Prostate gland (tissue), 2 donors: ENCODE results near the gene PPP1R13B. TPM values are rescaled to one million over a fixed set of nuclear protein-coding genes. Genes with fewer than 3 reads are reported as not detected.

Source experiments
- DNase-seq: peaks from one replicate; pipeline ENCODE4 v3.0.0-alpha.2; 2019; ENCODE audit warnings: low spot score
- H3K27ac ChIP-seq, 2 donors: fragments of 200-600 bp; sonication (generic); 2 replicates each; pipeline ENCODE4 v1.5.1; 2017 to 2019
- H3K27me3 ChIP-seq: fragments of 200-600 bp; sonication (generic); replicated peaks from 2 replicates; pipeline ENCODE4 v1.5.1; 2019; ENCODE audit not compliant: insufficient read depth
- H3K36me3 ChIP-seq, 2 donors: fragments of 200-600 bp; sonication (generic); 1 replicate in 1 of 2; 2 replicates in 1 of 2; pipeline versions ENCODE4 v1.5.1 to v1.8.1; 2017 to 2019
- H3K4me1 ChIP-seq: fragments of 200-600 bp; sonication (generic); replicated peaks from 2 replicates; pipeline ENCODE4 v1.5.1; 2019
- H3K4me3 ChIP-seq, 2 donors: fragments of 200-600 bp; sonication (generic); 2 replicates each; pipeline ENCODE4 v1.5.1; 2017 to 2019
- H3K9me3 ChIP-seq: fragments of 200-600 bp; sonication (generic); 2 replicates; pipeline ENCODE4 v1.5.1; 2017
- CTCF ChIP-seq, 4 experiments: fragments of 200-600 bp in 2 of 4; fragments of 450-650 bp in 2 of 4; sonication (generic) in 2 of 4; IDR thresholded peaks; 1 replicate in 3 of 4; 2 replicates in 1 of 4; pipeline ENCODE4 v1.5.1; 2016 to 2019; ENCODE audit warnings: antibody characterized with exemption in 4 of 4, mild to moderate bottlenecking in 2 of 4, moderate library complexity in 2 of 4
- POLR2A ChIP-seq: fragments of 450-650 bp; IDR thresholded peaks from one replicate; pipeline ENCODE4 v1.6.1; 2016; ENCODE audit warnings: antibody characterized with exemption, mild to moderate bottlenecking
- POLR2AphosphoS5 ChIP-seq: sonication (generic); formaldehyde crosslinking; IDR thresholded peaks from one replicate; pipeline ENCODE4 v1.6.1; 2017; ENCODE audit warnings: antibody characterized with exemption
- whole genome bisulfite sequencing: methylation state at CpG from one replicate; pipeline ENCODE4 v1.1.5; 2018; 5-methylcytosine and 5-hydroxymethylcytosine counted together
- intact Hi-C: fragments of 100-400 bp; cut with DNase I; formaldehyde crosslinking; loops from one replicate; pipeline ENCODE4 v1.14.2; 2022
- total RNA-seq, 2 donors: library from RNA; depleted of rRNA; stranded (reverse); fragments of >200 nt; gene quantifications; one replicate each; pipeline ENCODE4 v1.1.0, GENCODE V29; 2016

Gene PPP1R13B
- total RNA-seq, 2 donors from 2014 or later, result 48.2 to 64.6 TPM

- no peak overlapping the region for H3K4me3 ChIP-seq
- TF ChIP-seq POLR2AphosphoS5, result no peak
- no peak for TF ChIP-seq CTCF (IDR thresholded peaks at IDR 0.05)
- no peak for TF ChIP-seq POLR2A
- intact Hi-C loops, result no loop called here
- H3K9me3 ChIP-seq, result no peaks in the 10 kb centered on the region
- peaks cover 7% of the 10 kb centered on the region for H3K4me1 ChIP-seq
- no peak for DNase-seq
- WGBS, result 46% methylated on average over 1 of the region's 1 CpG
- no peaks in the 10 kb centered on the region for H3K27me3 ChIP-seq
- H3K36me3 ChIP-seq, result no peaks in the 10 kb centered on the region
- peak overlapping the region; percentile 42 to 44 for H3K27ac ChIP-seq
Measured at GRCh38 chr14:103838117-103838516, 9.3 kb downstream of the PPP1R13B start.

- intact Hi-C loops, result no loop called here
- H3K4me1 ChIP-seq, result peaks cover 7% of the 10 kb centered on the region
- H3K36me3 ChIP-seq, result no peaks in the 10 kb centered on the region
- no peaks in the 10 kb centered on the region for H3K27me3 ChIP-seq
- 33% methylated on average over 6 of the region's 6 CpGs for WGBS
- no peaks in the 10 kb centered on the region for H3K9me3 ChIP-seq
- no peak for TF ChIP-seq POLR2AphosphoS5
- TF ChIP-seq POLR2A, result no peak
- no peak for TF ChIP-seq CTCF (IDR thresholded peaks at IDR 0.05)
- H3K4me3 ChIP-seq, result no peak overlapping the region
- H3K27ac ChIP-seq, result peak overlapping the region; percentile 42 to 44
- DNase-seq, result no peak
Measured at GRCh38 chr14:103836976-103837725, 10.2 kb downstream of the PPP1R13B start.

DNA sequence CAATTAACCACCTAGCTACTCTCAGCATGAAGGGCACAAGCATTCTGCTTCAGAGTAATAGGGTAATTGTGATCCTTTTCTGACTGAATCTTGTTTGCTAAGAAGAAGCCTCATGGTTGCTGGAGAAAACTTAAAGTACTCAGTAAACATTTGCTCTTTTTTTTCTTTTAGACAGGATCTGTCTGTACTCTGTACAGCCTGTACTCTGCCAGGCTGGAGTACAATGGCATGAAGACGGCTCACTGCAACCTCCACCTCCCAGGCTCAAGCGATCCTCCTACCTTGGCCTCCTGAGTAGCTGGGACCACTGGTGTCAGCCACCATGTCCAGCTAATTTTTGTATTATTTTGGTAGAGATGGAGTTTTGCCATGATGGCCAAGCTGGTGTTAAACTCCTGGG is 12.4 kb downstream of the PPP1R13B start:
- Histone ChIP-seq H3K27ac (peak overlapping the region; percentile 6 to 57), H3K27me3 (no peaks in the 10 kb centered on the region), H3K4me1 (peaks cover 7% of the 10 kb centered on the region), H3K9me3 (no peaks in the 10 kb centered on the region), H3K36me3 (no peaks in the 10 kb centered on the region), H3K4me3 (no peak overlapping the region)
- peak; percentile 23 for DNase-seq
- TF ChIP-seq POLR2A (no peak), POLR2AphosphoS5 (peak; percentile 62), CTCF (IDR thresholded peaks at IDR 0.05) (no peak)
- 87% methylated on average over 2 of the region's 2 CpGs for WGBS
- intact Hi-C loops, result no loop called here

DNA sequence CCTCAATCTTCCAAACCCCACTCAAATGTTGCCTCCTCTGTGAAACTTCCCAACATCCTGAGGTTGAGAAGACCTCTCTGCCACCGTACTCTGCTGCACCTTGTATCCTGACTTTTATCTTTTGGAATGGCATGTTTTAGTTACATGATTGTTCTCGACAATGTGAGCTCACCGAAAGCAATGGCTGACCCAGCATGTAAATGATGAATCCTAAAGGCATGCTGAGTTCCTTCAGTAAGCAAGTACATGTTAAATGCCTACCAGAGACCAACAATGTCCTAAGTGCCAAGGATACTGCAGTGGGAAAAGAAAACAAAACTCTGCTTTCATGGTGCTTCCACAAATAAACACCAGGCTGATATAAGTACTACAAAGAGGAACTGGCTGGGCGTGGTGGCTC is 13.7 kb downstream of the PPP1R13B start:
- intact Hi-C loops, result no loop called here
- no peak for DNase-seq
- H3K9me3 ChIP-seq, result no peaks in the 10 kb centered on the region
- peak overlapping the region in 1 of 2 donors; percentile 39 for H3K27ac ChIP-seq
- TF ChIP-seq CTCF (IDR thresholded peaks at IDR 0.05) (no peak), POLR2AphosphoS5 (no peak), POLR2A (no peak)
- 90% methylated on average over 4 of the region's 4 CpGs for WGBS
- no peak overlapping the region for H3K4me3 ChIP-seq
- H3K4me1 ChIP-seq, result peaks cover 10% of the 10 kb centered on the region
- no peaks in the 10 kb centered on the region for H3K36me3 ChIP-seq
- no peaks in the 10 kb centered on the region for H3K27me3 ChIP-seq

- Histone ChIP-seq H3K9me3 (no peaks in the 10 kb centered on the region), H3K4me3 (no peak overlapping the region), H3K36me3 (no peaks in the 10 kb centered on the region), H3K4me1 (peaks cover 9% of the 10 kb centered on the region), H3K27ac (no peak overlapping the region), H3K27me3 (no peaks in the 10 kb centered on the region)
- no peak for DNase-seq
- TF ChIP-seq POLR2A (no peak), CTCF (IDR thresholded peaks at IDR 0.05) (no peak), POLR2AphosphoS5 (no peak)
- intact Hi-C loops, result no loop called here
- 74% methylated on average over 1 of the region's 1 CpG for WGBS
Measured at GRCh38 chr14:103832046-103832445, 15.3 kb downstream of the PPP1R13B start.
